Hepatocyte (in vitro differentiated cells): ENCODE results near the gene ABHD2. TPM values are rescaled to one million over a fixed set of nuclear protein-coding genes. Genes with fewer than 3 reads are reported as not detected.

Experiments
- DNase-seq: peaks from one replicate; pipeline ENCODE4 v3.0.0-alpha.2; 2016; ENCODE audit warnings: low spot score
- H2AFZ ChIP-seq: fragments of 200-600 bp; sonication (generic); 2 replicates; pipeline ENCODE4 v1.6.0; 2016; ENCODE audit warnings: antibody characterized with exemption, mild to moderate bottlenecking
- H3K27ac ChIP-seq: fragments of 200-600 bp; sonication (generic); 2 replicates; pipeline ENCODE4 v1.5.1; 2016; ENCODE audit warnings: mild to moderate bottlenecking
- H3K27me3 ChIP-seq: fragments of 200-600 bp; sonication (generic); 2 replicates; pipeline ENCODE4 v1.6.1; 2016
- H3K36me3 ChIP-seq: fragments of 200-600 bp; sonication (generic); replicated peaks from 2 replicates; pipeline ENCODE4 v1.5.1; 2016; ENCODE audit warnings: low read depth; ENCODE audit not compliant: insufficient read depth
- H3K4me1 ChIP-seq: fragments of 200-600 bp; sonication (generic); 2 replicates; pipeline ENCODE4 v1.5.1; 2016; ENCODE audit warnings: mild to moderate bottlenecking, moderate library complexity; ENCODE audit not compliant: insufficient read depth
- H3K4me2 ChIP-seq: fragments of 200-600 bp; sonication (generic); 2 replicates; pipeline ENCODE4 v1.6.0; 2016
- H3K4me3 ChIP-seq: fragments of 200-600 bp; sonication (generic); 2 replicates; pipeline ENCODE4 v1.5.1; 2016; ENCODE audit warnings: mild to moderate bottlenecking
- H3K79me2 ChIP-seq: fragments of 200-600 bp; sonication (generic); 2 replicates; pipeline ENCODE4 v1.6.0; 2017; ENCODE audit warnings: mild to moderate bottlenecking
- H3K9me2 ChIP-seq: fragments of 200-600 bp; sonication (generic); replicated peaks from 2 replicates; pipeline ENCODE4 v1.6.0; 2017; ENCODE audit warnings: mild to moderate bottlenecking; ENCODE audit not compliant: insufficient read depth
- H3K9me3 ChIP-seq: fragments of 200-600 bp; sonication (generic); 2 replicates; pipeline ENCODE4 v1.5.1; 2016; ENCODE audit warnings: low read depth, mild to moderate bottlenecking
- H4K20me1 ChIP-seq: fragments of 200-600 bp; sonication (generic); 2 replicates; pipeline ENCODE4 v1.6.0; 2016; ENCODE audit warnings: mild to moderate bottlenecking; ENCODE audit not compliant: insufficient read depth, poor library complexity, severe bottlenecking
- CTCF ChIP-seq: fragments of 200-600 bp; sonication (generic); IDR thresholded peaks from 2 replicates; pipeline ENCODE4 v1.5.1; 2016; ENCODE audit warnings: antibody characterized with exemption, mild to moderate bottlenecking; ENCODE audit not compliant: poor library complexity
- EZH2 ChIP-seq: fragments of 200-600 bp; sonication (generic); IDR thresholded peaks from 2 replicates; pipeline ENCODE4 v1.6.1; 2016; ENCODE audit warnings: antibody characterized with exemption, mild to moderate bottlenecking, borderline replicate concordance
- EZH2phosphoT487 ChIP-seq: fragments of 200-600 bp; sonication (generic); IDR thresholded peaks from one replicate; pipeline ENCODE4 v1.6.1; 2018; ENCODE audit warnings: antibody characterized with exemption, mild to moderate bottlenecking, low read depth, moderate library complexity; ENCODE audit not compliant: unreplicated experiment, severe bottlenecking
- WGBS: methylation state at CpG from one replicate; pipeline ENCODE4 v1.1.6; 2016; ENCODE audit warnings: low lambda C conversion rate; ENCODE audit errors: missing lambda C conversion rate; 5-methylcytosine and 5-hydroxymethylcytosine counted together
- polyA plus RNA-seq: library from polyadenylated mRNA; unstranded; fragments of >200 nt; fragmentation: Nextera tagmentation; extraction: Ambion mirVana; gene quantifications from 2 replicates; pipeline ENCODE4 v1.2.1, GENCODE V29; 2016
- total RNA-seq: library from RNA; depleted of rRNA; stranded (reverse); fragments of >200 nt; gene quantifications from 2 replicates; pipeline ENCODE4 v1.2.3, GENCODE V29; 2014

ABHD2 gene
- total and polyA plus RNA-seq, 2 experiments from 2014 or later: 11.7 to 59.7 TPM

- no peaks in the 10 kb centered on the region for H3K27me3 ChIP-seq
- WGBS: 98% methylated on average over 3 of the region's 3 CpGs
- H3K4me3 ChIP-seq: no peak overlapping the region
- no peaks in the 10 kb centered on the region for H3K79me2 ChIP-seq
- H3K27ac ChIP-seq: no peak overlapping the region
- H3K4me2 ChIP-seq: no peak overlapping the region
- no peaks in the 10 kb centered on the region for H3K9me2 ChIP-seq
- TF ChIP-seq EZH2phosphoT487 (no peak), CTCF (no peak), EZH2 (no peak)
- no peaks in the 10 kb centered on the region for H3K9me3 ChIP-seq
- peaks cover 17% of the 10 kb centered on the region for H3K4me1 ChIP-seq
- no peak overlapping the region for H2AFZ ChIP-seq
- H3K36me3 ChIP-seq: no peaks in the 10 kb centered on the region
- no peaks in the 10 kb centered on the region for H4K20me1 ChIP-seq
- DNase-seq: no peak
These were observed 82.1 kb downstream of the ABHD2 start for GRCh38 chr15:89170364-89170763.

- DNase-seq: peak; percentile 80
These were observed 83.1 kb downstream of the ABHD2 start for GRCh38 chr15:89171136-89172072.

GRCh38 chr15:89172921-89173320, 84.7 kb downstream of the ABHD2 start:
- Histone ChIP-seq H3K4me1 (peaks cover 5% of the 10 kb centered on the region), H3K36me3 (no peaks in the 10 kb centered on the region), H3K27me3 (no peaks in the 10 kb centered on the region), H3K27ac (no peak overlapping the region), H3K79me2 (no peaks in the 10 kb centered on the region), H3K4me3 (no peak overlapping the region), H2AFZ (no peak overlapping the region), H3K9me2 (no peaks in the 10 kb centered on the region), H3K9me3 (no peaks in the 10 kb centered on the region), H4K20me1 (no peaks in the 10 kb centered on the region), H3K4me2 (no peak overlapping the region)
- no peak for TF ChIP-seq EZH2phosphoT487
- no peak for TF ChIP-seq CTCF
- no peak for TF ChIP-seq EZH2
- DNase-seq: no peak
- WGBS: 94% methylated on average over 2 of the region's 2 CpGs

More at GRCh38 chr15:89171136-89172072, 83.1 kb downstream of the ABHD2 start:
- TF ChIP-seq EZH2 (no peak), CTCF (peak; percentile 57)
- H3K4me2 ChIP-seq: no peak overlapping the region
- no peaks in the 10 kb centered on the region for H3K79me2 ChIP-seq
- H3K9me3 ChIP-seq: no peaks in the 10 kb centered on the region
- 54% methylated on average over 12 of the region's 12 CpGs for WGBS
- no peaks in the 10 kb centered on the region for H3K27me3 ChIP-seq
- peaks cover 9% of the 10 kb centered on the region for H3K4me1 ChIP-seq
- no peaks in the 10 kb centered on the region for H3K36me3 ChIP-seq
- no peaks in the 10 kb centered on the region for H4K20me1 ChIP-seq
- H3K4me3 ChIP-seq: no peak overlapping the region
- H3K27ac ChIP-seq: no peak overlapping the region
- H2AFZ ChIP-seq: no peak overlapping the region
- no peaks in the 10 kb centered on the region for H3K9me2 ChIP-seq
